ENCODE results near the gene SPDEF. TPM values are rescaled to one million over a fixed set of nuclear protein-coding genes. Genes with fewer than 3 reads are reported as not detected.

SPDEF gene
- total RNA-seq, 2 experiments from 2014 or later: not detected

- no peak overlapping the region for H3K4me3 Mint-ChIP-seq
These were observed 12.4 kb upstream of the SPDEF start for GRCh38 chr6:34568341-34569201.

GRCh38 chr6:34566830-34567546, 10.9 kb upstream of the SPDEF start:
- no peak overlapping the region for H3K4me3 Mint-ChIP-seq
- ChIA-PET CTCF (interaction anchor here (1.4 kb wide), 1 partner anchor 108 kb away, joined by 5 read pairs; no protein-coding TSS in a partner anchor), POLR2A (interaction anchor here (0.6 kb wide), 1 partner anchor 34 kb away, joined by 3 read pairs; no protein-coding TSS in a partner anchor)
- H3K27me3 Mint-ChIP-seq: no peaks in the 10 kb centered on the region
- DNase-seq: no peak
- no peaks in the 10 kb centered on the region for H3K36me3 Mint-ChIP-seq (ENCODE audit: low read depth)
- no peaks in the 10 kb centered on the region for H3K9me3 Mint-ChIP-seq
- no peak overlapping the region for H3K27ac Mint-ChIP-seq
- H3K4me1 Mint-ChIP-seq: no peaks in the 10 kb centered on the region

More at GRCh38 chr6:34568341-34569201, 12.4 kb upstream of the SPDEF start:
- no peak overlapping the region for H3K27ac Mint-ChIP-seq
- no peaks in the 10 kb centered on the region for H3K27me3 Mint-ChIP-seq
- H3K4me1 Mint-ChIP-seq: no peaks in the 10 kb centered on the region
- ChIA-PET CTCF (no interaction called here), POLR2A (interaction anchor here (1.1 kb wide), 1 partner anchor 9 kb away, joined by 3 read pairs; no protein-coding TSS in a partner anchor)
- no peaks in the 10 kb centered on the region for H3K9me3 Mint-ChIP-seq
- no peak for DNase-seq
- H3K36me3 Mint-ChIP-seq (ENCODE audit: low read depth): no peaks in the 10 kb centered on the region

DNA sequence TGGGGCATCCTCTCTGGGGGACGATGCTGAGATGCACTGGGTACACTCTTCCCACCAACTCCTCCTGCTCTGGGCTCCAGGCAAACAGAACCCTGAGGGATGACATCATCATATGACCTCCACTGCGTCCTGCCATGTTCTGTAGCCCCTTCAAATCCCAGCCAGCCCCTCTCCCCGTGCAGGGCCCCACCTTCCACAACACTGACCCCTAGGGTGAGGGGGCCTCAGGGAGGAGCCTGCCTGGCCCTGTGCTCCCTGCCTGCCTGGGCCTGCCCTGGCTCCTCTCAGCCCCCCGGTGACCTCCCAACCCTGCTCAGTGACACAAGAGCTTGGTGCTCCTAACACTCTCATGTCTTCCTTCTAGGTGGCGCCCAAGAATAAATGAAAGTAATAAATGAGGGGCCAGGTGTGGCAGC, 9.6 kb upstream of the SPDEF start:
- Mint-ChIP-seq H3K4me1 (no peaks in the 10 kb centered on the region), H3K4me3 (no peak overlapping the region), H3K9me3 (no peaks in the 10 kb centered on the region), H3K27me3 (no peaks in the 10 kb centered on the region), H3K36me3 (ENCODE audit: low read depth) (no peaks in the 10 kb centered on the region), H3K27ac (no peak overlapping the region)
- no peak for DNase-seq
- ChIA-PET CTCF (interaction anchor here (1.4 kb wide), 1 partner anchor 106 kb away, joined by 5 read pairs; no protein-coding TSS in a partner anchor), POLR2A (no interaction called here)

GRCh38 chr6:34564181-34564580, 8.1 kb upstream of the SPDEF start:
- Mint-ChIP-seq H3K4me3 (no peak overlapping the region), H3K9me3 (no peaks in the 10 kb centered on the region), H3K27me3 (no peaks in the 10 kb centered on the region), H3K4me1 (no peaks in the 10 kb centered on the region), H3K27ac (no peak overlapping the region), H3K36me3 (ENCODE audit: low read depth) (no peaks in the 10 kb centered on the region)
- no peak for DNase-seq
- ChIA-PET CTCF (no interaction called here), POLR2A (interaction anchor here (1.1 to 1.4 kb wide), 2 partner anchors 10 to 16 kb away, joined by 3 read pairs; no protein-coding TSS in a partner anchor)

DNA sequence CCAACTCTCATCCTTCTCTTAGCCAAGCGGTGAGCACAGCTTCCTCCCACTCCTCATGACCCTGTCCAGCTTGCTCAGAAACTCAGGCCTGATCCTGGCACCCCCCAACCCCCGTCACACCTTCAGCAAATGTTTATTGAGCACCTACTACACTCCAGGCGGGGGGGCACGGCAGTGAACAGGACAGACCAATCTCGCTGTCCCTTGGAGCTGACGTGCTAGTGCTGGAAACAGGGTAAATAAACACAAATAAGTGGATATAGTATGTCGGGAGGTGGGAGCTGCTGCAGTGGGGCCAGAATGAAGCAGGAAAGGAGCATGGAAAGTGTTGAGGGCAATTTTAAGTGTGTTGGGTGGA, 7.4 kb upstream of the SPDEF start:
- no peak for DNase-seq
- H3K27me3 Mint-ChIP-seq: no peaks in the 10 kb centered on the region
- ChIA-PET POLR2A (interaction anchor here (1.1 to 1.4 kb wide), 2 partner anchors 11 to 17 kb away, joined by 3 read pairs; no protein-coding TSS in a partner anchor), CTCF (no interaction called here)
- H3K36me3 Mint-ChIP-seq (ENCODE audit: low read depth): no peaks in the 10 kb centered on the region
- H3K4me3 Mint-ChIP-seq: no peak overlapping the region
- H3K9me3 Mint-ChIP-seq: no peaks in the 10 kb centered on the region
- no peak overlapping the region for H3K27ac Mint-ChIP-seq
- no peaks in the 10 kb centered on the region for H3K4me1 Mint-ChIP-seq

DNA sequence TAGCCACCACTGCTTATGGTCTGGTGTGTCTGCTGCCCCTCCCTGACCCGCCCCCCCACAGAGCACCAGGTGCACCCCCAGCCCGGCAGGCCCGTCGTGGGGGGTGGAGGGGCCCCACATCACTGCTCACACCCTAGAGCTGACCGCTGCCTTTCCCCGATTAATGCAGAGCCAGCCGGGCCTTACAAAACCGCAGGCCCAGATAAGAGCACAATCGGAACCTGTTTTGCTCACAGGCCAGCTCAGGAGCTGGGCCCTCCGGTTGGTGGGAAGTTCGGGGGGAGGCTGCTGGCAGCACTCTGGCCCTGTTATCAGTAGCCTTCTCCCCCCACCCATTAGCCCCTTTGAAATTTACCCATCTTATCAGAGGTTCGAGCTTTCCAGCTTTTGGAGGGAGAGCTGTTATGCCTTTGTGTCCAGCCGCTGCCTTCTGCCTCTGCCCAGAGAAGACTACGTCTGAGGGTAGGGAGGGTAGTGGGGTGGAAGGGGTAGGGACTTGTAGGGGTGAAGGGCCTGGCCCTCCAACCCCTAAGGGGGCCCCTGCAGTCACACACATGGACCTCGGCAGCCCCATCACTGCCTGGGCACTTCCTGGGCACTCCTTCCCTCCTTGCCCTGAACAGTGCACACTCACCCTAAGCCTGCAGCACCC, 6.9 kb upstream of the SPDEF start:
- Mint-ChIP-seq H3K4me3 (no peak overlapping the region), H3K27me3 (no peaks in the 10 kb centered on the region), H3K4me1 (no peaks in the 10 kb centered on the region), H3K36me3 (ENCODE audit: low read depth) (no peaks in the 10 kb centered on the region), H3K27ac (no peak overlapping the region), H3K9me3 (no peaks in the 10 kb centered on the region)
- ChIA-PET POLR2A (no interaction called here), CTCF (no interaction called here)
- no peak for DNase-seq

DNA sequence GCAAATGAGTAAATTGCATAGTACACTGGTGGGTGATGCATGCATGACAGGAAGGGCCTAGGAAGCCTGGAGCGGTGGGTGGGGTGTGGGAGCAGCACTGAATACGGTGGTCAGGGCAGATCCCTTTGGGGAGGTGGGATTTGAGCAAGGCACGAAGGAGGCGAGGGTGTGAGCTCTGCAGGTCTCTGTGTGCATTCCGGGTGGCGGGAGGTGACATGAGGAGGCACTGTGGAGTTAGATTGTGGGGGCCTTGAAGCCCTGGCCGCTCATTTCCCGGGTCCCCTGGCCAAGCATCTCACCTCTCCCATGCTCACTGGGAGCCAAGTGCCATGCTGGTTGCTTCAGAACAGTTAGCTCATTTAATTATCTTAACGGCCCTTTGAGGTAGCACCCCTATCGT, 6.2 kb upstream of the SPDEF start:
- no peaks in the 10 kb centered on the region for H3K27me3 Mint-ChIP-seq
- DNase-seq: no peak
- CTCF ChIA-PET: no interaction called here
- no peak overlapping the region for H3K4me3 Mint-ChIP-seq
- POLR2A ChIA-PET: no interaction called here
- no peaks in the 10 kb centered on the region for H3K9me3 Mint-ChIP-seq
- H3K27ac Mint-ChIP-seq: no peak overlapping the region
- H3K4me1 Mint-ChIP-seq: no peaks in the 10 kb centered on the region
- H3K36me3 Mint-ChIP-seq (ENCODE audit: low read depth): no peaks in the 10 kb centered on the region

DNA sequence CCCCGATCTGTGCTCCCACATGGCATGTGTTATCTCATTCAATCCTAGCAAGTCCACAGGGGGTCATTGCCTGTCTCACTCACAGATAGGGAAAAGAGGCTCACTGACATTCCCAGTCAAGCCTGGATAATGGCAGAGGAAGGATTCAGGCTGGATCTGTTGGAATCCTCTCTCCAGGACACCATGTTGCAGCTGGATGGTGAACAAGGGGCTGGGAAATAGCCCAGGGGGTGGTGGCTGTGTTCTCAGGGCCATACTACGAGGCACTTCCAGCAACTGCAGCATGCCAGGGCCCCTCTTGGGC, 5.0 kb upstream of the SPDEF start:
- ChIA-PET POLR2A (no interaction called here), CTCF (no interaction called here)
- Mint-ChIP-seq H3K27me3 (no peaks in the 10 kb centered on the region), H3K9me3 (no peaks in the 10 kb centered on the region), H3K4me3 (no peak overlapping the region), H3K4me1 (no peaks in the 10 kb centered on the region), H3K27ac (no peak overlapping the region), H3K36me3 (ENCODE audit: low read depth) (no peaks in the 10 kb centered on the region)
- DNase-seq: no peak

- CTCF ChIA-PET: interaction anchor here (0.6 kb wide), 1 partner anchor 396 kb away, joined by 4 read pairs; no protein-coding TSS in a partner anchor
- Mint-ChIP-seq H3K27ac (no peak overlapping the region), H3K36me3 (ENCODE audit: low read depth) (no peaks in the 10 kb centered on the region), H3K4me1 (no peaks in the 10 kb centered on the region), H3K27me3 (no peaks in the 10 kb centered on the region), H3K4me3 (no peak overlapping the region), H3K9me3 (no peaks in the 10 kb centered on the region)
- POLR2A ChIA-PET: no interaction called here
- no peak for DNase-seq
These were observed 4.5 kb upstream of the SPDEF start for GRCh38 chr6:34560366-34561226.

- Mint-ChIP-seq H3K4me1 (peaks cover 5% of the 10 kb centered on the region), H3K27me3 (no peaks in the 10 kb centered on the region), H3K27ac (no peak overlapping the region), H3K9me3 (no peaks in the 10 kb centered on the region), H3K4me3 (no peak overlapping the region), H3K36me3 (ENCODE audit: low read depth) (no peaks in the 10 kb centered on the region)
- CTCF ChIA-PET: interaction anchor here (0.6 to 1.4 kb wide), 2 partner anchors 33 to 396 kb away, joined by 3 to 4 read pairs; no protein-coding TSS in a partner anchor
- no peak for DNase-seq
- POLR2A ChIA-PET: no interaction called here
These were observed 3.7 kb upstream of the SPDEF start for GRCh38 chr6:34559651-34560365.

DNA sequence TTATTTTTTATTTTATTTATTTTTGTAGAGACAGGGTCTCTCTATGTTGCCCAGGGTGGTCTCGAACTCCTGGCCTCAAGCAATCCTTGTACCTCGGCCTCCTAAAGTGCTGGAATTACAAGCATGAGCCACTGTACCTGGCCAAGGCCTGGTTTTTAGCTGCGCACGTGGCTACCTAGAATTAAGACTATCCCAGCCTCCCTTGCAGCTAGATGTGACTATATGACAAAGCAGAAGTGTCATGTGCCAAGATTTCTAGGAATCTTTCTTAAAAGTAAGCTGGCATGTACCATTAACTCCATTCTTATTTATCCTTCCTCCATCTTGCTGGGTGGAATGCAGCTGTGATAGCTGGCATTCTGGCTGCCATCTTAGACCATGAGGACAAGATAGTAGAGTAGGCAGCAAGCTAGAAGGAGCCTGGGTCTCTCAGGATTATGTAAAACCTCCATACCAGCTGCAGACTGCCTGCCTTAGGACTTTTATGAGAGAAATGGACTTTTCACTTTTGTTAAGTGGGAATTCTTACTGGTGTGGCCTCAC, 2.1 kb upstream of the SPDEF start:
- no peaks in the 10 kb centered on the region for H3K27me3 Mint-ChIP-seq
- H3K4me3 Mint-ChIP-seq: no peak overlapping the region
- no peak overlapping the region for H3K27ac Mint-ChIP-seq
- POLR2A ChIA-PET: no interaction called here
- no peaks in the 10 kb centered on the region for H3K36me3 Mint-ChIP-seq (ENCODE audit: low read depth)
- CTCF ChIA-PET: interaction anchor here (1.0 to 1.4 kb wide), 2 partner anchors 31 to 64 kb away, joined by 3 to 4 read pairs; no protein-coding TSS in a partner anchor
- H3K4me1 Mint-ChIP-seq: peaks cover 15% of the 10 kb centered on the region
- no peaks in the 10 kb centered on the region for H3K9me3 Mint-ChIP-seq
- DNase-seq: no peak

DNA sequence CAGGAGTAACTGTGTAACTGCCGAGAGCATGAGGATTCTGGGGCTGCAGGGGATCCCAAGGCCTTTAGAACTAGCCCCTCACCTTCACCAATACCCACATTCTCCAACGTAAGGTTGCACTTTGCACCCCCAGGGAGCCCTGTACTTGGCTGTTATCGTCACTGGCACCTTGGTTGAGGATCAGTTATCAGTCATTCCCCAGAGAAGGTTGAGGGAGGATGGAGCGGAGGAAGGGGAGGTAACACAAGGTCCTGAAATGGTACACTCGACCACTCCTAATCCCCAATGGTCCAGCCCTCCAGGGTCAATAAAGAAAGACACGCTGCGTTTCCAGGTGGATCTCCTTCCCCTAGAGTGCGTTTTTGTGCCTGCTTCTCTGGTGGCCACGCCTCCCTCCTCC, 1.1 kb upstream of the SPDEF start:
- H3K9me3 Mint-ChIP-seq: no peaks in the 10 kb centered on the region
- CTCF ChIA-PET: no interaction called here
- POLR2A ChIA-PET: no interaction called here
- H3K27ac Mint-ChIP-seq: no peak overlapping the region
- no peak overlapping the region for H3K4me3 Mint-ChIP-seq
- no peaks in the 10 kb centered on the region for H3K27me3 Mint-ChIP-seq
- no peaks in the 10 kb centered on the region for H3K36me3 Mint-ChIP-seq (ENCODE audit: low read depth)
- peaks cover 15% of the 10 kb centered on the region for H3K4me1 Mint-ChIP-seq
- DNase-seq: no peak
